MM.1S (cell line): ENCODE measurements around the gene MYH14.

Experiments used
- DNase-seq: peaks from one replicate; pipeline ENCODE4 v3.0.0-alpha.2; 2015
- H2AFZ ChIP-seq: fragments of 300-600 bp; sonication (generic); 2 replicates; pipeline ENCODE4 v1.6.0; 2016; ENCODE audit warnings: antibody characterized with exemption, low read length
- H3F3A ChIP-seq: fragments of 300-600 bp; sonication (generic); 2 replicates; pipeline ENCODE4 v1.6.1; 2016; ENCODE audit warnings: mild to moderate bottlenecking, antibody characterized with exemption, low read length, moderate library complexity, mixed read lengths; ENCODE audit not compliant: insufficient read depth
- H3K27ac ChIP-seq: fragments of 300-600 bp; sonication (generic); 2 replicates; pipeline ENCODE4 v1.5.1; 2016; ENCODE audit warnings: mild to moderate bottlenecking, low read length
- H3K27me3 ChIP-seq: fragments of 300-600 bp; sonication (generic); replicated peaks from 2 replicates; pipeline ENCODE4 v1.6.0; 2016; ENCODE audit warnings: low read length; ENCODE audit not compliant: insufficient read depth
- H3K36me3 ChIP-seq: fragments of 300-600 bp; sonication (generic); replicated peaks from 2 replicates; pipeline ENCODE4 v1.6.1; 2016; ENCODE audit warnings: mild to moderate bottlenecking, low read length, mixed read lengths; ENCODE audit not compliant: insufficient read depth
- H3K4me1 ChIP-seq: fragments of 300-600 bp; sonication (generic); 2 replicates; pipeline ENCODE4 v1.6.1; 2016; ENCODE audit warnings: low read length, mixed read lengths
- H3K4me2 ChIP-seq: fragments of 300-600 bp; sonication (generic); 2 replicates; pipeline ENCODE4 v1.6.0; 2016; ENCODE audit warnings: low read depth, low read length
- H3K4me3 ChIP-seq: fragments of 300-600 bp; sonication (generic); 2 replicates; pipeline ENCODE4 v1.5.1; 2016; ENCODE audit warnings: low read length, mixed read lengths
- H3K79me2 ChIP-seq: fragments of 300-600 bp; sonication (generic); 2 replicates; pipeline ENCODE4 v1.6.1; 2016; ENCODE audit warnings: mixed run types, low read length, mixed read lengths
- H3K9ac ChIP-seq: fragments of 300-600 bp; sonication (generic); 2 replicates; pipeline ENCODE4 v1.6.1; 2016; ENCODE audit warnings: low read length, mixed read lengths
- H3K9me2 ChIP-seq: fragments of 300-600 bp; sonication (generic); replicated peaks from 2 replicates; pipeline ENCODE4 v1.6.1; 2016; ENCODE audit warnings: mild to moderate bottlenecking, low read length, mixed read lengths; ENCODE audit not compliant: insufficient read depth
- H3K9me3 ChIP-seq: fragments of 300-600 bp; sonication (generic); replicated peaks from 2 replicates; pipeline ENCODE4 v1.6.1; 2016; ENCODE audit warnings: mild to moderate bottlenecking, low read length, mixed read lengths; ENCODE audit not compliant: insufficient read depth
- H4K20me1 ChIP-seq: fragments of 300-600 bp; sonication (generic); 2 replicates; pipeline ENCODE4 v1.6.1; 2016; ENCODE audit warnings: mild to moderate bottlenecking, low read length, moderate library complexity, mixed read lengths; ENCODE audit not compliant: insufficient read depth
- EZH2 ChIP-seq: fragments of 300-600 bp; sonication (generic); optimal IDR thresholded peaks from 2 replicates; pipeline ENCODE3; 2017; ENCODE audit warnings: low read depth, mild to moderate bottlenecking, antibody characterized with exemption, low read length, mixed read lengths
- EZH2phosphoT487 ChIP-seq: fragments of 300-600 bp; sonication (generic); IDR thresholded peaks from 2 replicates; pipeline ENCODE4 v1.6.1; 2018; ENCODE audit warnings: antibody characterized with exemption, low read length
- TF ChIP-seq, protein P1 (sequence below): fragments of 300-600 bp; sonication (generic); IDR thresholded peaks from 2 replicates; pipeline ENCODE4 v1.5.1; 2016; ENCODE audit warnings: antibody characterized with exemption, low read length, mixed read lengths

MYH14 gene

DNA sequence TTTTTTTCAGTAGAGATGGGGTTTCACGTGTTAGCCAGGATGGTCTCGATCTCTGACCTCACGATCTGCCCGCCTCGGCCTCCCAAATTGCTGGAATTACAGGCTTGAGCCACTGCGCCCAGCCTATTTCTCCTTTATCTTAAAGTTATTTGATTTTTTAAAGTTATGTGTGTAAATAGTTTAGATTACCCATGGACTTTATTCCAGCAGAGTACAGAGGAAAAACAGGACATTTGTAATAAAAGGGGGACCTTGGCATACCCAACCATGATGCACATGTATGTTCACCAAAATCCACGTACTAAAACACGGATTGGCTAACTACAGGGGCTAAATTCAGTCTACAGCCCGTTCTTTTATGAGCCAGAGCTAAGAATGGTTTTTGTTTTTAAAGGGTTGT lies 26.6 kb upstream of the MYH14 start:
- H3K4me3 ChIP-seq = no peak overlapping the region
- H2AFZ ChIP-seq = no peak overlapping the region
- no peaks in the 10 kb centered on the region for H3K79me2 ChIP-seq
- H3K9me3 ChIP-seq = no peaks in the 10 kb centered on the region
- no peak overlapping the region for H3K27ac ChIP-seq
- no peaks in the 10 kb centered on the region for H3K9me2 ChIP-seq
- DNase-seq = no peak
- TF ChIP-seq EZH2phosphoT487 (no peak), EZH2 (no peak)
- TF ChIP-seq, protein P1, sequence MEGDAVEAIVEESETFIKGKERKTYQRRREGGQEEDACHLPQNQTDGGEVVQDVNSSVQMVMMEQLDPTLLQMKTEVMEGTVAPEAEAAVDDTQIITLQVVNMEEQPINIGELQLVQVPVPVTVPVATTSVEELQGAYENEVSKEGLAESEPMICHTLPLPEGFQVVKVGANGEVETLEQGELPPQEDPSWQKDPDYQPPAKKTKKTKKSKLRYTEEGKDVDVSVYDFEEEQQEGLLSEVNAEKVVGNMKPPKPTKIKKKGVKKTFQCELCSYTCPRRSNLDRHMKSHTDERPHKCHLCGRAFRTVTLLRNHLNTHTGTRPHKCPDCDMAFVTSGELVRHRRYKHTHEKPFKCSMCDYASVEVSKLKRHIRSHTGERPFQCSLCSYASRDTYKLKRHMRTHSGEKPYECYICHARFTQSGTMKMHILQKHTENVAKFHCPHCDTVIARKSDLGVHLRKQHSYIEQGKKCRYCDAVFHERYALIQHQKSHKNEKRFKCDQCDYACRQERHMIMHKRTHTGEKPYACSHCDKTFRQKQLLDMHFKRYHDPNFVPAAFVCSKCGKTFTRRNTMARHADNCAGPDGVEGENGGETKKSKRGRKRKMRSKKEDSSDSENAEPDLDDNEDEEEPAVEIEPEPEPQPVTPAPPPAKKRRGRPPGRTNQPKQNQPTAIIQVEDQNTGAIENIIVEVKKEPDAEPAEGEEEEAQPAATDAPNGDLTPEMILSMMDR = no peak
- no peaks in the 10 kb centered on the region for H3K4me1 ChIP-seq
- peaks cover 53% of the 10 kb centered on the region for H3K27me3 ChIP-seq
- H3F3A ChIP-seq = no peaks in the 10 kb centered on the region
- H3K9ac ChIP-seq = no peak overlapping the region
- no peaks in the 10 kb centered on the region for H4K20me1 ChIP-seq
- H3K4me2 ChIP-seq = no peak overlapping the region
- no peaks in the 10 kb centered on the region for H3K36me3 ChIP-seq

DNA sequence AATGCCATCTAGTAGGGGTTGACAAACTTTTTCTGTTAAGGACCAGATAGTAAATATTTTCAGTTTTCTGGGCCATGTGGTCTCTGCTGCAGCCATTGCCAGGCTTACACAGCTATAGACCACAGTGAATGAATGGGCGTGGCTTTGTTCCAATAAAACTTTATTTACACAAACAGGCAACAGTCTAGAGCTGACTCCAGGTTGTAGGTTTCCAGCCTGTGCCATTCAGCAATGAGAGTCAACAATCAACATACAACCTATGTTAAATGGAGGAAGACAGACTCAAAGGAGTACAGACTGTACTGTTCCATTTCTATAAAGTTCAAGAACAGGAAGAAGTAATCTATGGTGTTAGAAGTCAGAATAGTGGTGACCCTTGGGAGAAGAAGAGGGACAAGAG lies 25.1 kb upstream of the MYH14 start:
- Histone ChIP-seq H3K79me2 (no peaks in the 10 kb centered on the region), H3F3A (no peaks in the 10 kb centered on the region), H3K4me1 (no peaks in the 10 kb centered on the region), H3K27me3 (peaks cover 45% of the 10 kb centered on the region), H4K20me1 (no peaks in the 10 kb centered on the region), H3K9me3 (no peaks in the 10 kb centered on the region), H2AFZ (no peak overlapping the region), H3K4me2 (no peak overlapping the region), H3K36me3 (no peaks in the 10 kb centered on the region), H3K9ac (no peak overlapping the region), H3K4me3 (no peak overlapping the region), H3K27ac (no peak overlapping the region), H3K9me2 (no peaks in the 10 kb centered on the region)
- TF ChIP-seq EZH2 = no peak
- TF ChIP-seq EZH2phosphoT487 = no peak
- TF ChIP-seq, protein P1 = no peak
- no peak for DNase-seq

DNA sequence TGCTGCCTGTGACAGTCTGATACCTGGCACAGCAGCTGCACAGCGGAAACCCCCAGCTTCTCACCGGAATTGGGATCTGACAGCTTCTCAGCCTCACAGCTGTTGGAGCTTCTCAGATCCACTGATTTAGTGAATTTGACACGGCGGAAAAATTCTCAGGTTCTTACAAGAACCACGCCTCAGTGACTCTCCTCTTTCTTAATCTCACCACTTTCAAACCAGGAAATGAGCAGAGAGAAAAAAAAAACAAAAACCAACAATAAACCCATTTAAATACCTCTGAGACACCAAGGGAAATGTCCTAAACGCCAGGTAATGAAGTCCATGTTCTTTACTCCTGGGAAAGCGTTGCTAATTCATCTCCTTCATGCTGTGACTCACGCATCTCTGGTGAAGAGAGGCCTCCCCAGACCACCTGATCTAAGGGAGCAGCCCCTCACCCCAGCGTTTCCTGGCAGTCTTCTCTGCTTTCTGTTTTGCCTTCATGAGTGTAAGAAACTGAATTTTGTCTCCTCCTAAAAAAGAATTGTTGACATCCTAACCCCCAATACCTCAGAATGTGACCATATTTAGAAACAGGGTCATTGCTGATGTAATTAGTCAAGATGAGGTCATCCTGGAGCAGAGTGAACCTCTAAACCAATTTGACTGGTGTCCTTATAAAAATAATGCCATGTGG lies 24.4 kb upstream of the MYH14 start:
- Histone ChIP-seq H3K4me1 (no peaks in the 10 kb centered on the region), H3K27me3 (peaks cover 45% of the 10 kb centered on the region), H3K36me3 (no peaks in the 10 kb centered on the region), H3K9ac (no peak overlapping the region), H3K27ac (no peak overlapping the region), H3K9me2 (no peaks in the 10 kb centered on the region), H3K9me3 (no peaks in the 10 kb centered on the region), H2AFZ (no peak overlapping the region), H3K4me2 (no peak overlapping the region), H3K79me2 (no peaks in the 10 kb centered on the region), H4K20me1 (no peaks in the 10 kb centered on the region), H3F3A (no peaks in the 10 kb centered on the region), H3K4me3 (no peak overlapping the region)
- no peak for DNase-seq
- TF ChIP-seq, protein P1 = no peak
- TF ChIP-seq EZH2 = no peak
- no peak for TF ChIP-seq EZH2phosphoT487
